H9 (cell line): Measurements from ENCODE around the gene B3GNT2. TPM values are rescaled to one million over a fixed set of nuclear protein-coding genes. Genes with fewer than 3 reads are reported as not detected.

ENCODE experiments used
- DNase-seq: peaks from one replicate; pipeline ENCODE4 v3.0.0-alpha.2; 2017
- H2AFZ ChIP-seq: one replicate; pipeline ENCODE4 v1.6.1; 2013; ENCODE audit warnings: mild to moderate bottlenecking, low read length, control low read depth, moderate library complexity
- H2AK5ac ChIP-seq: 2 replicates; pipeline ENCODE4 v1.6.1; 2013; ENCODE audit warnings: low read length, control low read depth, mixed read lengths; ENCODE audit not compliant: insufficient read length
- H2BK120ac ChIP-seq: one replicate; pipeline ENCODE4 v1.6.1; 2013; ENCODE audit warnings: low read depth, mild to moderate bottlenecking, low read length, control low read depth, inconsistent platforms; ENCODE audit not compliant: poor library complexity, severe bottlenecking
- H2BK12ac ChIP-seq: 2 replicates; pipeline ENCODE4 v1.6.1; 2013; ENCODE audit warnings: low read length, control low read depth, mixed read lengths, low read depth; ENCODE audit not compliant: insufficient read length
- H2BK15ac ChIP-seq: 2 replicates; pipeline ENCODE4 v1.6.1; 2013; ENCODE audit warnings: low read depth, low read length, control low read depth
- H2BK20ac ChIP-seq: one replicate; pipeline ENCODE4 v1.6.1; 2013; ENCODE audit warnings: low read depth, mild to moderate bottlenecking, low read length, control low read depth, inconsistent platforms; ENCODE audit not compliant: poor library complexity, severe bottlenecking
- H2BK5ac ChIP-seq: 2 replicates; pipeline ENCODE4 v1.6.1; 2013; ENCODE audit warnings: low read length, control low read depth, mixed read lengths; ENCODE audit not compliant: insufficient read length
- H3K14ac ChIP-seq: 2 replicates; pipeline ENCODE4 v1.6.1; 2013; ENCODE audit warnings: low read length, control low read depth; ENCODE audit not compliant: insufficient read depth
- H3K18ac ChIP-seq: 2 replicates; pipeline ENCODE4 v1.6.1; 2013; ENCODE audit warnings: low read depth, mild to moderate bottlenecking, mixed read lengths, low read length, control low read depth; ENCODE audit not compliant: insufficient read length
- H3K23ac ChIP-seq: 2 replicates; pipeline ENCODE4 v1.6.1; 2013; ENCODE audit warnings: low read length, control low read depth, mixed read lengths, low read depth; ENCODE audit not compliant: insufficient read length
- H3K23me2 ChIP-seq: 2 replicates; pipeline ENCODE4 v1.6.1; 2013; ENCODE audit warnings: low read depth, mild to moderate bottlenecking, mixed read lengths, low read length, control low read depth; ENCODE audit not compliant: insufficient read length, poor library complexity, severe bottlenecking
- H3K27ac ChIP-seq: 2 replicates; pipeline ENCODE4 v1.5.1; 2013; ENCODE audit warnings: low read length, control low read depth, mixed read lengths, low read depth; ENCODE audit not compliant: insufficient read length
- H3K27me3 ChIP-seq: 2 replicates; pipeline ENCODE4 v1.6.1; 2013; ENCODE audit warnings: low read length, control low read depth, inconsistent platforms; ENCODE audit not compliant: insufficient read depth
- H3K4ac ChIP-seq: 2 replicates; pipeline ENCODE4 v1.6.1; 2013; ENCODE audit warnings: low read depth, mild to moderate bottlenecking, control low read depth, inconsistent platforms, low read length, moderate library complexity
- H3K4me1 ChIP-seq: 2 replicates; pipeline ENCODE4 v1.6.1; 2013; ENCODE audit warnings: low read length, control low read depth, inconsistent platforms; ENCODE audit not compliant: insufficient read depth
- H3K4me2 ChIP-seq: 2 replicates; pipeline ENCODE4 v1.6.1; 2013; ENCODE audit warnings: low read length, control low read depth, mixed read lengths; ENCODE audit not compliant: insufficient read length, insufficient read depth
- H3K56ac ChIP-seq: 2 replicates; pipeline ENCODE4 v1.6.1; 2013; ENCODE audit warnings: low read depth, mild to moderate bottlenecking, mixed read lengths, low read length, control low read depth; ENCODE audit not compliant: insufficient read length
- H3K79me1 ChIP-seq: 2 replicates; pipeline ENCODE4 v1.6.1; 2013; ENCODE audit warnings: low read depth, mild to moderate bottlenecking, moderate library complexity, low read length, control low read depth, inconsistent platforms; ENCODE audit not compliant: insufficient read depth, poor library complexity, severe bottlenecking
- H3K79me2 ChIP-seq: 2 replicates; pipeline ENCODE4 v1.6.1; 2013; ENCODE audit warnings: low read length, control low read depth, inconsistent platforms; ENCODE audit not compliant: insufficient read depth
- H3K9ac ChIP-seq: 2 replicates; pipeline ENCODE4 v1.6.1; 2013; ENCODE audit warnings: low read length, control low read depth, mixed read lengths; ENCODE audit not compliant: insufficient read length; ENCODE audit errors: extremely low read depth
- H3K9me3 ChIP-seq: one replicate; pipeline ENCODE4 v1.6.1; 2013; ENCODE audit warnings: low read depth, low read length, inconsistent platforms; ENCODE audit not compliant: control insufficient read depth
- H3T11ph ChIP-seq: one replicate; pipeline ENCODE4 v1.6.1; 2013; ENCODE audit warnings: mild to moderate bottlenecking, low read length, control low read depth, inconsistent platforms
- H4K20me1 ChIP-seq: one replicate; pipeline ENCODE4 v1.6.1; 2013; ENCODE audit not compliant: control insufficient read depth, insufficient read length, insufficient read depth
- H4K5ac ChIP-seq: 2 replicates; pipeline ENCODE4 v1.6.1; 2013; ENCODE audit warnings: low read depth, mild to moderate bottlenecking, mixed read lengths, low read length, control low read depth; ENCODE audit not compliant: insufficient read length
- H4K8ac ChIP-seq: replicated peaks from 2 replicates; pipeline ENCODE4 v1.6.1; 2013; ENCODE audit warnings: low read length, control low read depth, mixed read lengths, low read depth; ENCODE audit not compliant: insufficient read length
- H4K91ac ChIP-seq: 2 replicates; pipeline ENCODE4 v1.6.1; 2013; ENCODE audit warnings: low read depth, mild to moderate bottlenecking, moderate library complexity, mixed read lengths, low read length, control low read depth; ENCODE audit not compliant: insufficient read length
- H3K27ac Mint-ChIP-seq, 3 experiments: 2 replicates in 2 of 3; 3 replicates in 1 of 3; pipeline ENCODE4 v1.8.0; 2020 to 2021; ENCODE audit warnings: mixed read lengths in 3 of 3, mild to moderate bottlenecking in 1 of 3, moderate library complexity in 1 of 3
- H3K27me3 Mint-ChIP-seq: 2 replicates; pipeline ENCODE4 v1.8.0; 2021; ENCODE audit warnings: low read depth, mild to moderate bottlenecking, moderate library complexity, mixed read lengths
- H3K36me3 Mint-ChIP-seq, 3 experiments: 2 replicates in 2 of 3; 3 replicates in 1 of 3; pipeline ENCODE4 v1.8.0; 2020 to 2021; ENCODE audit warnings: low read depth in 3 of 3, mixed read lengths in 3 of 3; ENCODE audit not compliant: insufficient read depth in 1 of 3
- H3K4me1 Mint-ChIP-seq, 2 experiments: 2 replicates each; pipeline ENCODE4 v1.8.0; 2020; ENCODE audit warnings: mixed read lengths in 2 of 2
- H3K4me3 Mint-ChIP-seq, 2 experiments: 2 replicates in 1 of 2; 3 replicates in 1 of 2; pipeline ENCODE4 v1.8.0; 2020 to 2021; ENCODE audit warnings: mild to moderate bottlenecking in 2 of 2, mixed read lengths in 2 of 2, moderate library complexity in 1 of 2
- H3K9me3 Mint-ChIP-seq, 2 experiments: 2 replicates in 1 of 2; 3 replicates in 1 of 2; pipeline ENCODE4 v1.8.0; 2020; ENCODE audit warnings: mild to moderate bottlenecking in 2 of 2, mixed read lengths in 2 of 2, moderate library complexity in 1 of 2
- WGBS: extraction: QIAGEN DNeasy Blood & Tissue Kit; methylation state at CpG from one replicate; pipeline ENCODE4 v1.1.7; 2013; ENCODE audit warnings: missing lambda C conversion rate, low lambda C conversion rate, mixed read lengths; ENCODE audit not compliant: insufficient read length; ENCODE audit errors: extremely low coverage; 5-methylcytosine and 5-hydroxymethylcytosine counted together
- total RNA-seq: library from RNA; stranded (reverse); gene quantifications from 2 replicates; pipeline ENCODE4 v1.2.1, GENCODE V29; 2021
- TF ChIP-seq, protein P1 (sequence below): fragments of 200-600 bp; sonication (generic); conservative IDR thresholded peaks from 3 replicates; pipeline ENCODE4 v1.8.0; 2021; ENCODE audit warnings: antibody characterized with exemption, mild to moderate bottlenecking

Gene B3GNT2
- total RNA-seq, 1 experiment from 2014 or later = 55.3 TPM

DNA sequence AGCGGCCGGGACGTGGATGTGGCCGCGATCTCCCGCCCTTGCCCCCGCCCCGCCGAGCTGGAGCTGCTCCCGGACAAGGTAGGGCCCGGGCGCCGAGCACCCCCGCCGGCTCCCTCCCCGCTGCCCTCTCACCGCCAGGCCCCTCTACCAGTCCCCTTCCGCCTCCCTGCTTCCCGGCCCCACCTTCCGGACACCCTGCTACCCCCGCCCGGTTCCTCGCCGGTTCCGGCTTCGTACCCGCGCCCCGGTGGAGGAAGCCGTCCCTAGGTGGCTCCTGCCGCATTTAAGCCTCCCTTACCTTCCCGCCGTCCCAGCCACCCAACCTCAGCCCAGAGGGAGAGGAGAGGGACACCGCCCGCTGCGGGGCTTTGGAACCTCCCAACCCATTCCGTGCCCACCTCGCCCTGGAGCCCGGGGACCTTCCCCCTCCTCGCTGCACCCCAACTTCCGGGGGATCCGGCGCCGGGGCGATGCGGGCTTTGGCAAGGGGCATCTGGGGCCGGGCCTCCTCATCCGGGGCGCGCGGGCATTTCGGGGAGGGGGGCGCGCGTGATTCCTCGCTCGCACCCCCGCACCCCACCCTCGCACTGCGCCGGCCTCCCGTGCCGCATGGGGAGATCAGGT, 475 bp downstream of the B3GNT2 start:
- Histone ChIP-seq H3K9ac (peak overlapping the region; percentile 70), H3K27me3 (no peaks in the 10 kb centered on the region), H3T11ph (no peak overlapping the region), H2BK5ac (no peak overlapping the region), H4K91ac (no peak overlapping the region), H4K20me1 (no peaks in the 10 kb centered on the region), H3K56ac (no peak overlapping the region), H2AFZ (no peak overlapping the region), H3K27ac (no peak overlapping the region), H4K8ac (no peak overlapping the region), H2BK120ac (no peak overlapping the region), H3K23me2 (peaks cover 9% of the 10 kb centered on the region), H3K79me2 (peaks cover 38% of the 10 kb centered on the region), H3K23ac (no peak overlapping the region), H3K14ac (peak overlapping the region; percentile 74), H3K4me1 (0 out of 2 replicates have a peak, but pooled peaks cover 2% of the 10 kb centered on the region), H3K79me1 (no peaks in the 10 kb centered on the region), H3K9me3 (no peaks in the 10 kb centered on the region), H2AK5ac (no peak overlapping the region), H2BK20ac (no peak overlapping the region), H4K5ac (no peak overlapping the region), H2BK12ac (no peak overlapping the region), H3K18ac (no peak overlapping the region), H3K4ac (no peak overlapping the region), H3K4me2 (peak overlapping the region; percentile 24), H2BK15ac (no peak overlapping the region)
- no CpG with 5 or more reads among the region's 63 CpGs for WGBS
- H3K9me3 Mint-ChIP-seq = no peaks in the 10 kb centered on the region
- H3K4me3 Mint-ChIP-seq = peak overlapping the region; percentile 89 to 91
- H3K36me3 Mint-ChIP-seq = peaks cover 0 to 3% (median 0%) of the 10 kb centered on the region in 3 experiments; a peak in 4 of 7 replicates
- no peaks in the 10 kb centered on the region for H3K27me3 Mint-ChIP-seq
- peak overlapping the region in 2 of 3 experiments; percentile 66 to 82; a peak in 3 of 7 replicates for H3K27ac Mint-ChIP-seq
- H3K4me1 Mint-ChIP-seq = peaks cover 39 to 41% of the 10 kb centered on the region in 2 experiments
- no peak for DNase-seq
- TF ChIP-seq, protein P1, sequence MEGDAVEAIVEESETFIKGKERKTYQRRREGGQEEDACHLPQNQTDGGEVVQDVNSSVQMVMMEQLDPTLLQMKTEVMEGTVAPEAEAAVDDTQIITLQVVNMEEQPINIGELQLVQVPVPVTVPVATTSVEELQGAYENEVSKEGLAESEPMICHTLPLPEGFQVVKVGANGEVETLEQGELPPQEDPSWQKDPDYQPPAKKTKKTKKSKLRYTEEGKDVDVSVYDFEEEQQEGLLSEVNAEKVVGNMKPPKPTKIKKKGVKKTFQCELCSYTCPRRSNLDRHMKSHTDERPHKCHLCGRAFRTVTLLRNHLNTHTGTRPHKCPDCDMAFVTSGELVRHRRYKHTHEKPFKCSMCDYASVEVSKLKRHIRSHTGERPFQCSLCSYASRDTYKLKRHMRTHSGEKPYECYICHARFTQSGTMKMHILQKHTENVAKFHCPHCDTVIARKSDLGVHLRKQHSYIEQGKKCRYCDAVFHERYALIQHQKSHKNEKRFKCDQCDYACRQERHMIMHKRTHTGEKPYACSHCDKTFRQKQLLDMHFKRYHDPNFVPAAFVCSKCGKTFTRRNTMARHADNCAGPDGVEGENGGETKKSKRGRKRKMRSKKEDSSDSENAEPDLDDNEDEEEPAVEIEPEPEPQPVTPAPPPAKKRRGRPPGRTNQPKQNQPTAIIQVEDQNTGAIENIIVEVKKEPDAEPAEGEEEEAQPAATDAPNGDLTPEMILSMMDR = no peak
